Osteoblast (primary cell): ENCODE data around the gene MED25. TPM values are rescaled to one million over a fixed set of nuclear protein-coding genes. Genes with fewer than 3 reads are reported as not detected.

ENCODE experiments used
- DNase-seq: peaks from one replicate; pipeline ENCODE4 v3.0.0; 2011; ENCODE audit warnings: low spot score, mixed read lengths; ENCODE audit not compliant: insufficient read length; ENCODE audit errors: missing footprints
- H2AFZ ChIP-seq: 2 replicates; pipeline ENCODE4 v1.6.0; 2011; ENCODE audit warnings: mild to moderate bottlenecking, low read length
- H3K27ac ChIP-seq: 2 replicates; pipeline ENCODE4 v1.5.1; 2011; ENCODE audit warnings: mild to moderate bottlenecking, low read depth, low read length, moderate library complexity
- H3K27me3 ChIP-seq: 2 replicates; pipeline ENCODE4 v1.6.0; 2012; ENCODE audit warnings: mild to moderate bottlenecking, control low read depth, inconsistent platforms, low read length, moderate library complexity; ENCODE audit not compliant: insufficient read depth
- H3K36me3 ChIP-seq: 2 replicates; pipeline ENCODE4 v1.5.1; 2011; ENCODE audit warnings: mild to moderate bottlenecking, low read length, control low read depth, moderate library complexity; ENCODE audit not compliant: insufficient read depth
- H3K4me1 ChIP-seq: 2 replicates; pipeline ENCODE4 v1.5.1; 2011; ENCODE audit warnings: mild to moderate bottlenecking, low read length, control low read depth, moderate library complexity; ENCODE audit not compliant: insufficient read depth
- H3K4me2 ChIP-seq: 2 replicates; pipeline ENCODE4 v1.6.0; 2011; ENCODE audit warnings: mild to moderate bottlenecking, low read length; ENCODE audit not compliant: insufficient read depth
- H3K4me3 ChIP-seq: fragments of 200-600 bp; sonication (generic); 3 replicates; pipeline ENCODE4 v1.5.1; 2012; ENCODE audit warnings: mild to moderate bottlenecking, low read length, inconsistent platforms; ENCODE audit not compliant: insufficient read depth
- H3K79me2 ChIP-seq: 2 replicates; pipeline ENCODE4 v1.6.0; 2012; ENCODE audit warnings: mild to moderate bottlenecking, low read length, control low read depth, inconsistent platforms; ENCODE audit not compliant: insufficient read depth
- H3K9me3 ChIP-seq: 2 replicates; pipeline ENCODE4 v1.5.1; 2011; ENCODE audit warnings: low read depth, low read length, control low read depth
- H4K20me1 ChIP-seq: 2 replicates; pipeline ENCODE4 v1.6.0; 2012; ENCODE audit warnings: mild to moderate bottlenecking, low read length, control low read depth; ENCODE audit not compliant: insufficient read depth
- CTCF ChIP-seq: IDR thresholded peaks from 2 replicates; pipeline ENCODE4 v1.5.1; 2011; ENCODE audit warnings: mild to moderate bottlenecking, low read depth, low read length, moderate library complexity; ENCODE audit errors: extremely low read depth
- total RNA-seq: library from RNA; depleted of rRNA; stranded (reverse); fragments of >200 nt; gene quantifications from 2 replicates; pipeline ENCODE4 v1.2.3, GENCODE V29; 2012

Gene MED25
- total RNA-seq, 1 donor, result 19.5 TPM

GRCh38 chr19:49803529-49803856 is 14.6 kb upstream of the MED25 start:
- Histone ChIP-seq H2AFZ (no peak overlapping the region), H3K27me3 (no peaks in the 10 kb centered on the region), H4K20me1 (peaks cover 5% of the 10 kb centered on the region), H3K4me1 (peaks cover 3% of the 10 kb centered on the region), H3K9me3 (no peaks in the 10 kb centered on the region), H3K79me2 (no peaks in the 10 kb centered on the region), H3K4me3 (no peak overlapping the region), H3K4me2 (no peak overlapping the region), H3K36me3 (peaks cover 61% of the 10 kb centered on the region), H3K27ac (no peak overlapping the region)
- no peak for TF ChIP-seq CTCF
- peak; percentile 56 for DNase-seq

DNA sequence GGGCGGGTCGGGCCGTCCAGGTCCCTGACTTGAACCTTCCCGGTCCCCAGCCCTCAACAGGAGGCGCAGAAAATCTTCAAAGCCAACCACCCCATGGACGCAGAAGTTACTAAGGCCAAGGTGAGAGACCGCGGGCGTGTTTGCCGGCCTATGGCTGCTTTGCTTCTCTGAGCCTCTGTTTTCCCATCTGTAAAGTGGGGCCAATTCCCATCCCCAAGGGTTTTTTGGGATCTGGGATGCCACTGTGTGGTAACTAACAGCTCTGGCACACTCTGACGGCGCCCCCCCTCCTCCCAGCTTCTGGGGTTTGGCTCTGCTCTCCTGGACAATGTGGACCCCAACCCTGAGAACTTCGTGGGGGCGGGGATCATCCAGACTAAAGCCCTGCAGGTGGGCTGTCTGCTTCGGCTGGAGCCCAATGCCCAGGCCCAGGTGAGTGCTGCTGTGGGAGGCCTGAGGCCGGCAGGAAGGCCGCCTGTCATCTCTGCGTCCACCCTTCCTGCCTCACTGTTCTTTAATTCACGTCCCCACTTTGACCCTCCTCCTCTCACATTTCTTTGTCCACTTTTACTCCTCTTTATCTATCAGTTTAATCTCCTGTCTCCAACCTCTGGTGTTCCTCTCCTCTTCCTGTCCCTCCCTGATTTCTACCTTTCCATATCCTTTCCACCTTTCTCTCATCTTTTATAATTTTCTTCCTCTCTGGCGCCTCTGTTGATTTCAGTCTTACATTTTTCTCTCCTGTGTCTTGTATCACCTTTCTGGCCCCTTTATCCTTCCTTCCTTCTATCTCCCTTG is 12.1 kb upstream of the MED25 start:
- Histone ChIP-seq H3K27me3 (no peaks in the 10 kb centered on the region), H3K36me3 (peaks cover 37% of the 10 kb centered on the region), H3K4me2 (no peak overlapping the region), H2AFZ (no peak overlapping the region), H3K9me3 (no peaks in the 10 kb centered on the region), H3K27ac (no peak overlapping the region), H4K20me1 (peaks cover 2% of the 10 kb centered on the region), H3K79me2 (no peaks in the 10 kb centered on the region), H3K4me3 (no peak overlapping the region), H3K4me1 (peaks cover 7% of the 10 kb centered on the region)
- no peak for TF ChIP-seq CTCF
- peak; percentile 57 for DNase-seq

GRCh38 chr19:49806620-49806959 is 11.5 kb upstream of the MED25 start:
- Histone ChIP-seq H3K4me2 (no peak overlapping the region), H2AFZ (no peak overlapping the region), H3K27ac (no peak overlapping the region), H3K4me1 (peaks cover 7% of the 10 kb centered on the region), H3K36me3 (peaks cover 35% of the 10 kb centered on the region), H3K79me2 (no peaks in the 10 kb centered on the region), H3K4me3 (no peak overlapping the region), H4K20me1 (peaks cover 2% of the 10 kb centered on the region), H3K9me3 (no peaks in the 10 kb centered on the region), H3K27me3 (no peaks in the 10 kb centered on the region)
- peak; percentile 68 for DNase-seq
- TF ChIP-seq CTCF, result no peak

GRCh38 chr19:49807058-49807903 is 10.8 kb upstream of the MED25 start:
- H4K20me1 ChIP-seq, result peaks cover 2% of the 10 kb centered on the region
- H3K27me3 ChIP-seq, result no peaks in the 10 kb centered on the region
- no peak for TF ChIP-seq CTCF
- peaks cover 5% of the 10 kb centered on the region for H3K4me1 ChIP-seq
- peaks cover 35% of the 10 kb centered on the region for H3K36me3 ChIP-seq
- H3K4me2 ChIP-seq, result no peak overlapping the region
- no peaks in the 10 kb centered on the region for H3K9me3 ChIP-seq
- peak; percentile 68 for DNase-seq
- no peak overlapping the region for H3K4me3 ChIP-seq
- no peaks in the 10 kb centered on the region for H3K79me2 ChIP-seq
- H3K27ac ChIP-seq, result no peak overlapping the region
- no peak overlapping the region for H2AFZ ChIP-seq
